GM20000 (cell line): Measurements from ENCODE around the gene CFAP161.

Experiments used
- DNase-seq: peaks from one replicate; pipeline ENCODE4 v3.0.0; 2012; ENCODE audit warnings: low spot score
- CTCF ChIP-seq: IDR thresholded peaks from 2 replicates; pipeline ENCODE4 v1.5.1; 2012; ENCODE audit warnings: mild to moderate bottlenecking, control low read depth; ENCODE audit errors: extremely low read depth, missing control alignments

Gene CFAP161

GRCh38 chr15:81160312-81161159 lies 26.5 kb downstream of the CFAP161 start:
- no peak for DNase-seq

GRCh38 chr15:81161160-81161673 lies 27.1 kb downstream of the CFAP161 start:
- TF ChIP-seq CTCF: no peak
- no peak for DNase-seq

More at GRCh38 chr15:81160312-81161159, 26.5 kb downstream of the CFAP161 start:
- TF ChIP-seq CTCF: no peak

GRCh38 chr15:81161851-81162250 lies 27.8 kb downstream of the CFAP161 start:
- DNase-seq: no peak
- no peak for TF ChIP-seq CTCF

GRCh38 chr15:81163961-81164800 lies 30.1 kb downstream of the CFAP161 start:
- no peak for TF ChIP-seq CTCF
- DNase-seq: no peak

- TF ChIP-seq CTCF: no peak
- no peak for DNase-seq
These were observed 31.5 kb downstream of the CFAP161 start for GRCh38 chr15:81165535-81165934.

- no peak for DNase-seq
- no peak for TF ChIP-seq CTCF
These were observed 32.7 kb downstream of the CFAP161 start for GRCh38 chr15:81166636-81167305.
